HG02571 (cell line): ENCODE data around the gene WNT7B.

Experiments
- ATAC-seq: cut with Tn5 transposase; IDR thresholded peaks from one replicate; pipeline ENCODE4 v1.9.1; 2021; ENCODE audit warnings: mild to moderate bottlenecking, moderate library complexity; ENCODE audit not compliant: unreplicated experiment

WNT7B gene

GRCh38 chr22:45997077-45997776 lies 20.3 kb upstream of the WNT7B start:
- no peak for ATAC-seq

GRCh38 chr22:45996241-45997076 lies 19.5 kb upstream of the WNT7B start:
- ATAC-seq, result no peak

- no peak for ATAC-seq
Observed at GRCh38 chr22:45995405-45996101, 18.6 kb upstream of the WNT7B start.

GRCh38 chr22:45994491-45995404 lies 17.8 kb upstream of the WNT7B start:
- no peak for ATAC-seq

GRCh38 chr22:45993841-45994240 lies 16.9 kb upstream of the WNT7B start:
- ATAC-seq, result no peak

- ATAC-seq, result no peak
Observed at GRCh38 chr22:45993143-45993692, 16.3 kb upstream of the WNT7B start.

GRCh38 chr22:45992737-45993136 lies 15.8 kb upstream of the WNT7B start:
- ATAC-seq, result no peak

GRCh38 chr22:45991098-45991497 lies 14.1 kb upstream of the WNT7B start:
- no peak for ATAC-seq

GRCh38 chr22:45987136-45987861 lies 10.3 kb upstream of the WNT7B start:
- ATAC-seq, result no peak

- no peak for ATAC-seq
Observed at GRCh38 chr22:45984316-45984916, 7.5 kb upstream of the WNT7B start.

- ATAC-seq, result no peak
Observed at GRCh38 chr22:45983797-45984196, 6.8 kb upstream of the WNT7B start.

- ATAC-seq, result no peak
Observed at GRCh38 chr22:45980761-45981160, 3.8 kb upstream of the WNT7B start.

- no peak for ATAC-seq
Observed at GRCh38 chr22:45980268-45980570, 3.3 kb upstream of the WNT7B start.

- no peak for ATAC-seq
Observed at GRCh38 chr22:45978275-45978713, 1.3 kb upstream of the WNT7B start.

- ATAC-seq, result no peak
Observed at GRCh38 chr22:45977551-45978274, 751 bp upstream of the WNT7B start.

GRCh38 chr22:45976254-45977002 lies 534 bp downstream of the WNT7B start:
- no peak for ATAC-seq

GRCh38 chr22:45975164-45976161 lies 1.5 kb downstream of the WNT7B start:
- no peak for ATAC-seq
